HepG2 (cell line): ENCODE data around the gene PSMC3IP. TPM values are rescaled to one million over a fixed set of nuclear protein-coding genes. Genes with fewer than 3 reads are reported as not detected.
"Not testable (repeated sequence)": the region's sequence is repeated elsewhere in the genome, so short reads cannot be mapped to it uniquely, and the experiment has no call there.

Experiments
- ATAC-seq: fragments of 200-7000 bp; cut with Tn5 transposase; 3 replicates; pipeline ENCODE4 v1.9.1; 2020; ENCODE audit warnings: mild to moderate bottlenecking, moderate library complexity
- BruUV-seq: library from RNA; stranded (reverse); fragments of 400-500 nt; replicated peaks from 2 replicates; lab custom pipeline; 2021; lab: Mats Ljungman, UMichigan
- CTCF ChIA-PET: fragments of 300-600 bp; formaldehyde crosslinking; extraction: SDS; loops from one replicate; lab custom pipeline; 2021; ENCODE audit warnings: low total read pairs, inconsistent platforms, low intra/inter-chr PET ratio; lab: Yijun Ruan, JAX
- POLR2A ChIA-PET: fragments of 350-600 bp; sonication (Branson Sonifier 250); formaldehyde crosslinking; loops from one replicate; lab custom pipeline; 2020; ENCODE audit warnings: antibody characterized with exemption, inconsistent platforms; lab: Yijun Ruan, JAX
- DNase-seq: peaks from one replicate; pipeline ENCODE4 v3.0.0-alpha.2; 2015; ENCODE audit warnings: low spot score
- FAIRE-seq: peaks from 3 replicates; lab custom pipeline; 2011; peaks lifted over from hg19 to GRCh38; lab: Jason Lieb, UNC
- H2AFZ ChIP-seq: one replicate; pipeline ENCODE4 v1.6.1; 2011; ENCODE audit warnings: low read length, inconsistent platforms
- H3K27ac ChIP-seq: fragments of 300-600 bp; 3 replicates; pipeline ENCODE4 v1.8.0; 2011; ENCODE audit warnings: mixed run types, mild to moderate bottlenecking, mixed read lengths, low read length, inconsistent platforms; ENCODE audit not compliant: insufficient read depth; ENCODE audit errors: extremely low read length
- H3K27me3 ChIP-seq, 2 experiments: fragments of 200-600 bp in 1 of 2; 2 replicates in 1 of 2; 3 replicates in 1 of 2; pipeline versions ENCODE4 v1.6.0 to v1.8.0; 2011; ENCODE audit warnings: low read length in 2 of 2, mild to moderate bottlenecking in 2 of 2, moderate library complexity in 2 of 2, inconsistent platforms in 1 of 2; ENCODE audit not compliant: insufficient read depth in 2 of 2, control insufficient read depth in 1 of 2
- H3K36me3 ChIP-seq, 2 experiments: fragments of 200-600 bp in 1 of 2; replicated peaks in 1 of 2; 2 replicates in 1 of 2; 3 replicates in 1 of 2; pipeline versions ENCODE4 v1.5.1 to v1.8.0; 2011; ENCODE audit warnings: low read length in 2 of 2, inconsistent platforms in 1 of 2; ENCODE audit not compliant: insufficient read depth in 2 of 2, control insufficient read depth in 1 of 2
- H3K4me1 ChIP-seq: 2 replicates; pipeline ENCODE4 v1.5.1; 2012; ENCODE audit warnings: low read length, inconsistent platforms; ENCODE audit not compliant: insufficient read depth
- H3K4me2 ChIP-seq: 2 replicates; pipeline ENCODE4 v1.6.0; 2011; ENCODE audit warnings: low read depth, low read length, inconsistent platforms
- H3K4me3 ChIP-seq, 3 experiments: fragments of 200-600 bp in 1 of 3; sonication (generic), shearing (Covaris generic) in 1 of 3; replicated peaks in 1 of 3; 2 replicates each; pipeline ENCODE4 v1.5.1; 2011 to 2016; ENCODE audit warnings: low read length in 3 of 3, inconsistent platforms in 2 of 3, low read depth in 2 of 3, mild to moderate bottlenecking in 2 of 3, control low read depth in 1 of 3, mixed read lengths in 1 of 3; ENCODE audit not compliant: insufficient read depth in 1 of 3
- H3K79me2 ChIP-seq: one replicate; pipeline ENCODE4 v1.6.1; 2011; ENCODE audit warnings: low read length, inconsistent platforms; ENCODE audit not compliant: insufficient read depth
- H3K9ac ChIP-seq: 2 replicates; pipeline ENCODE4 v1.6.0; 2011; ENCODE audit warnings: mild to moderate bottlenecking, low read depth, low read length, inconsistent platforms; ENCODE audit not compliant: insufficient read depth
- H3K9me3 ChIP-seq: 2 replicates; pipeline ENCODE4 v1.5.1; 2012; ENCODE audit warnings: mild to moderate bottlenecking, low read length
- H4K20me1 ChIP-seq: 2 replicates; pipeline ENCODE4 v1.6.0; 2011; ENCODE audit warnings: inconsistent platforms, mild to moderate bottlenecking, low read length, moderate library complexity; ENCODE audit not compliant: insufficient read depth
- ARNTL ChIP-seq: sonication (generic); formaldehyde crosslinking; IDR thresholded peaks from 2 replicates; pipeline ENCODE4 v1.4.0; 2020; ENCODE audit warnings: mild to moderate bottlenecking, missing genetic modification reagents
- TEAD2 ChIP-seq: sonication (generic); formaldehyde crosslinking; IDR thresholded peaks from 2 replicates; pipeline ENCODE4 v1.9.0; 2021; ENCODE audit warnings: missing genetic modification reagents
- ZFY ChIP-seq: sonication (generic); formaldehyde crosslinking; IDR thresholded peaks from 2 replicates; pipeline ENCODE4 v1.4.0; 2020; ENCODE audit warnings: missing genetic modification reagents
- ZNF274 ChIP-seq: sonication (generic); formaldehyde crosslinking; IDR thresholded peaks from 2 replicates; pipeline ENCODE4 v1.5.1; 2020; ENCODE audit warnings: mild to moderate bottlenecking, missing genetic modification reagents
- WGBS: methylation state at CpG from one replicate; pipeline ENCODE4 v1.1.6; 2017; ENCODE audit warnings: low lambda C conversion rate; 5-methylcytosine and 5-hydroxymethylcytosine counted together
- in situ Hi-C: cut with HindIII; loops from 2 replicates; pipeline ENCODE4 v1.10.0; 2017; ENCODE audit warnings: low pct_unique_long_range_greater_than_20kb; ENCODE audit not compliant: extremely low pct_ligation_motif_present
- intact Hi-C: fragments of 100-400 bp; cut with micrococcal nuclease; formaldehyde crosslinking; loops from one replicate; pipeline ENCODE4 v1.10.0; 2022; ENCODE audit not compliant: unreplicated experiment
- polyA plus RNA-seq, 8 experiments: library from polyadenylated mRNA; depleted of rRNA in 3 of 8; stranded (reverse) in 7 of 8; unstranded in 1 of 8; fragments of >200 nt; fragmentation: Illumina TruSeq in 4 of 8; extraction: Trizol in 4 of 8; gene quantifications; 2 replicates each; pipeline versions ENCODE4 v1.2.1 to v1.2.3, GENCODE V29; 2011 to 2016; ENCODE audit warnings: low read depth in 4 of 8, missing spikeins in 1 of 8, mixed read lengths in 1 of 8; ENCODE audit not compliant: insufficient read depth in 1 of 8
- total RNA-seq, 5 experiments: library from RNA; depleted of rRNA; stranded (reverse); fragments of >200 nt; fragmentation: Illumina TruSeq; extraction: Trizol; gene quantifications; 2 replicates each; pipeline ENCODE4 v1.2.3, GENCODE V29; 2016; ENCODE audit warnings: low read depth in 1 of 5
- TF ChIP-seq, protein P1 (sequence below): sonication (generic); formaldehyde crosslinking; IDR thresholded peaks from 2 replicates; pipeline ENCODE4 v1.5.0; 2020; ENCODE audit warnings: missing genetic modification reagents, mild to moderate bottlenecking, borderline replicate concordance
- TF ChIP-seq, protein P2 (sequence below): sonication (generic); formaldehyde crosslinking; IDR thresholded peaks from 2 replicates; pipeline ENCODE4 v1.5.0; 2020; ENCODE audit warnings: mild to moderate bottlenecking, missing genetic modification reagents
- TF ChIP-seq, protein P3 (sequence below): sonication (generic); formaldehyde crosslinking; IDR thresholded peaks from 2 replicates; pipeline ENCODE4 v1.8.0; 2022; ENCODE audit warnings: mild to moderate bottlenecking, missing genetic modification reagents; ENCODE audit not compliant: insufficient replicate concordance
- TF ChIP-seq, protein P4 (sequence below): sonication (generic); formaldehyde crosslinking; IDR thresholded peaks from 2 replicates; pipeline ENCODE4 v1.4.0; 2020; ENCODE audit warnings: missing genetic modification reagents, mild to moderate bottlenecking, borderline replicate concordance

The PSMC3IP gene
- total and polyA plus RNA-seq, 2 of the 13 experiments (the other 11 are each of a cell fraction or from before 2014, with no cell fraction given): 6.5 to 22.4 TPM

DNA sequence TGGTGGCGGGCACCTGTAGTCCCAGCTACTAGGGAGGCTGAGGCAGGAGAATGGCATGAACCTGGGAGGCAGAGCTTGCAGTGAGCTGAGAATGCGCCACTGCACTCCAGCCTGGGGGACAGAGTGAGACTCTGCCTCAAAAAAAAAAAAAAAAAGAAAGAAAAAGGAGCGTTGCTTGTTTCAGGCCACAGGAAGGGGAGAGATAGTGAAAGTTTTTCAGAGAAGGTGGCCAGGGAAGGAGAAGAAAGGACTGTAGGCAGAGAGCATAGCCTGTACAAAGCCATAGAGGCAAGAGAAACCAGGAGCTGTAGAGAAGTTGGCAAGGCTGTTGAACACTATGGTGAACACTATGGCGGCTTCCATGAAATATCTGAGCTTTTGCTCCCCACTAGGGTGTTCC, 37.0 kb downstream of the PSMC3IP start:
- H3K36me3 ChIP-seq: peaks cover 3 to 19% of the 10 kb centered on the region in 2 experiments; a peak in 3 of 5 replicates
- POLR2A ChIA-PET: interaction anchor here (1.2 to 4.0 kb wide), 10 partner anchors 10 to 69 kb away, joined by 3 to 67 read pairs (median 14); partner anchors contain the start of genes COASY, HSD17B1, PSMC3IP and RETREG3
- DNase-seq: not testable (repeated sequence)

DNA sequence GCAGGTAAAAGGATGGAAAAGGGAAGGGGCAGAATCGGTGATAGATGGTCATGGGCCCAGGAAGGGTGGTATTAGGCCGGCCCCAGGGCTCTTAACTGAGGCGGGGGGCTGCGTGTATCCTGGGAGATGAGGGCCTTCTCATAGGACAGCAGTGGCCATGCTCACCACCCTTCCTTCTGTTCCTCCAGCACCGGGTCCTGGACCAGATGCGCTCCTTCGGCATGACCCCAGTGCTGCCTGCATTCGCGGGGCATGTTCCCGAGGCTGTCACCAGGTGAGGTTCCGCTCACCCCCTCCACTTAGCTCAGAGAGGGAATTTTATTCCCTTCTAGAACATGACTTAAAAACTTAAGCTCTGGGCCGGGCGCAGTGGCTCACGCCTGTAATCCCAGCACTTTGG, 39.0 kb downstream of the PSMC3IP start:
- FAIRE-seq: no peak
- TF ChIP-seq ZFY (0 out of 2 replicates have a peak, but pooled peaks have one; percentile 7), TEAD2 (0 out of 2 replicates have a peak, but pooled peaks have one; percentile 18), ARNTL (CRISPR knock-in tag) (no peak), ZNF274 (no peak)
- TF ChIP-seq, protein P1, sequence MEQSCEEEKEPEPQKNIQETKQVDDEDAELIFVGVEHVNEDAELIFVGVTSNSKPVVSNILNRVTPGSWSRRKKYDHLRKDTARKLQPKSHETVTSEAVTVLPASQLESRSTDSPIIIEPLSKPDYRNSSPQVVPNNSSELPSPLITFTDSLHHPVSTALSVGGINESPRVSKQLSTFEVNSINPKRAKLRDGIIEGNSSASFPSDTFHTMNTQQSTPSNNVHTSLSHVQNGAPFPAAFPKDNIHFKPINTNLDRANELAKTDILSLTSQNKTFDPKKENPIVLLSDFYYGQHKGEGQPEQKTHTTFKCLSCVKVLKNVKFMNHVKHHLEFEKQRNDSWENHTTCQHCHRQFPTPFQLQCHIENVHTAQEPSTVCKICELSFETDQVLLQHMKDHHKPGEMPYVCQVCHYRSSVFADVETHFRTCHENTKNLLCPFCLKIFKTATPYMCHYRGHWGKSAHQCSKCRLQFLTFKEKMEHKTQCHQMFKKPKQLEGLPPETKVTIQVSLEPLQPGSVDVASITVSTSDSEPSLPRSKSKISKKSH (CRISPR knock-in tag): 0 out of 2 replicates have a peak, but pooled peaks have one; percentile 17
- TF ChIP-seq, protein P2, sequence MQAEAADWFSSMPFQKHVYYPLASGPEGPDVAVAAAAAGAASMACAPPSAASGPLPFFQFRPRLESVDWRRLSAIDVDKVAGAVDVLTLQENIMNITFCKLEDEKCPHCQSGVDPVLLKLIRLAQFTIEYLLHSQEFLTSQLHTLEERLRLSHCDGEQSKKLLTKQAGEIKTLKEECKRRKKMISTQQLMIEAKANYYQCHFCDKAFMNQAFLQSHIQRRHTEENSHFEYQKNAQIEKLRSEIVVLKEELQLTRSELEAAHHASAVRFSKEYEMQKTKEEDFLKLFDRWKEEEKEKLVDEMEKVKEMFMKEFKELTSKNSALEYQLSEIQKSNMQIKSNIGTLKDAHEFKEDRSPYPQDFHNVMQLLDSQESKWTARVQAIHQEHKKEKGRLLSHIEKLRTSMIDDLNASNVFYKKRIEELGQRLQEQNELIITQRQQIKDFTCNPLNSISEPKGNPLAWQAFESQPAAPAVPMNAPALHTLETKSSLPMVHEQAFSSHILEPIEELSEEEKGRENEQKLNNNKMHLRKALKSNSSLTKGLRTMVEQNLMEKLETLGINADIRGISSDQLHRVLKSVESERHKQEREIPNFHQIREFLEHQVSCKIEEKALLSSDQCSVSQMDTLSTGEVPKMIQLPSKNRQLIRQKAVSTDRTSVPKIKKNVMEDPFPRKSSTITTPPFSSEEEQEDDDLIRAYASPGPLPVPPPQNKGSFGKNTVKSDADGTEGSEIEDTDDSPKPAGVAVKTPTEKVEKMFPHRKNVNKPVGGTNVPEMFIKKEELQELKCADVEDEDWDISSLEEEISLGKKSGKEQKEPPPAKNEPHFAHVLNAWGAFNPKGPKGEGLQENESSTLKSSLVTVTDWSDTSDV: 0 out of 2 replicates have a peak, but pooled peaks have one; percentile 29
- TF ChIP-seq, protein P3, sequence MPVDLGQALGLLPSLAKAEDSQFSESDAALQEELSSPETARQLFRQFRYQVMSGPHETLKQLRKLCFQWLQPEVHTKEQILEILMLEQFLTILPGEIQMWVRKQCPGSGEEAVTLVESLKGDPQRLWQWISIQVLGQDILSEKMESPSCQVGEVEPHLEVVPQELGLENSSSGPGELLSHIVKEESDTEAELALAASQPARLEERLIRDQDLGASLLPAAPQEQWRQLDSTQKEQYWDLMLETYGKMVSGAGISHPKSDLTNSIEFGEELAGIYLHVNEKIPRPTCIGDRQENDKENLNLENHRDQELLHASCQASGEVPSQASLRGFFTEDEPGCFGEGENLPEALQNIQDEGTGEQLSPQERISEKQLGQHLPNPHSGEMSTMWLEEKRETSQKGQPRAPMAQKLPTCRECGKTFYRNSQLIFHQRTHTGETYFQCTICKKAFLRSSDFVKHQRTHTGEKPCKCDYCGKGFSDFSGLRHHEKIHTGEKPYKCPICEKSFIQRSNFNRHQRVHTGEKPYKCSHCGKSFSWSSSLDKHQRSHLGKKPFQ (CRISPR knock-in tag): no peak

More for the DNA sequence above, 37.0 kb downstream of the PSMC3IP start:
- H4K20me1 ChIP-seq, ATAC-seq, H3K4me3 ChIP-seq, H2AFZ ChIP-seq, H3K27me3 ChIP-seq: not testable (repeated sequence)
- H3K4me1 ChIP-seq: peaks cover 74% of the 10 kb centered on the region
- TF ChIP-seq, protein P4, sequence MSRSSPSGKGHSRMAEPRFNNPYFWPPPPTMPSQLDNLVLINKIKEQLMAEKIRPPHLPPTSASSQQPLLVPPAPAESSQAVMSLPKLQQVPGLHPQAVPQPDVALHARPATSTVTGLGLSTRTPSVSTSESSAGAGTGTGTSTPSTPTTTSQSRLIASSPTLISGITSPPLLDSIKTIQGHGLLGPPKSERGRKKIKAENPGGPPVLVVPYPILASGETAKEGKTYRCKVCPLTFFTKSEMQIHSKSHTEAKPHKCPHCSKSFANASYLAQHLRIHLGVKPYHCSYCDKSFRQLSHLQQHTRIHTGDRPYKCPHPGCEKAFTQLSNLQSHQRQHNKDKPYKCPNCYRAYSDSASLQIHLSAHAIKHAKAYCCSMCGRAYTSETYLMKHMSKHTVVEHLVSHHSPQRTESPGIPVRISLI (CRISPR knock-in tag): 0 out of 2 replicates have a peak, but pooled peaks have one; percentile 1
- TF ChIP-seq, all 625 proteins: peak for 1; not testable (repeated sequence) for 624
- FAIRE-seq, BruUV-seq, H3K9me3 ChIP-seq, intact Hi-C loops, H3K79me2 ChIP-seq, in situ Hi-C loops, CTCF ChIA-PET: not testable (repeated sequence)
- Histone ChIP-seq H3K9ac (peak overlapping the region; percentile 39; the same call in 1 of the 2 replicates), H3K27ac (peak overlapping the region; percentile 76), H3K4me2 (0 out of 2 replicates have a peak overlapping the region, but pooled peaks have one; percentile 50)
- 98% methylated on average over 4 of the region's 4 CpGs for WGBS

More for the DNA sequence above, 39.0 kb downstream of the PSMC3IP start:
- Histone ChIP-seq H3K9me3 (no peaks in the 10 kb centered on the region), H3K36me3 (peaks cover 3 to 11% of the 10 kb centered on the region in 2 experiments; a peak in 2 of 5 replicates), H3K9ac (no peak overlapping the region), H4K20me1 (no peaks in the 10 kb centered on the region), H3K27ac (no peak overlapping the region), H2AFZ (no peak overlapping the region), H3K4me2 (no peak overlapping the region), H3K27me3 (no peaks in the 10 kb centered on the region), H3K4me3 (no peak overlapping the region), H3K79me2 (peaks cover 13% of the 10 kb centered on the region), H3K4me1 (peaks cover 71% of the 10 kb centered on the region)
- 99% methylated on average over 14 of the region's 14 CpGs for WGBS
- no peak for ATAC-seq
- no peak for DNase-seq
- in situ Hi-C loops (no loop called here), intact Hi-C loops (no loop called here)
- no TSS peak for BruUV-seq
- ChIA-PET CTCF (no interaction called here), POLR2A (interaction anchor here (0.7 to 4.2 kb wide), 3 partner anchors 9 to 297 kb away, joined by 3 to 68 read pairs (median 45); partner anchors contain the start of gene HSD17B1)
